Measurements from ENCODE around the gene MRS2.

Gene MRS2

GRCh38 chr6:24432611-24433010 is 29.9 kb downstream of the MRS2 start:
- DNase-seq, result no peak

GRCh38 chr6:24436979-24437378 is 34.2 kb downstream of the MRS2 start:
- DNase-seq, result no peak

GRCh38 chr6:24439858-24440539 is 37.3 kb downstream of the MRS2 start:
- DNase-seq, result no peak

GRCh38 chr6:24440897-24441598 is 38.3 kb downstream of the MRS2 start:
- no peak for DNase-seq

- no peak for DNase-seq
These were observed 38.8 kb downstream of the MRS2 start for GRCh38 chr6:24441599-24441904.

GRCh38 chr6:24444588-24444987 is 41.9 kb downstream of the MRS2 start:
- DNase-seq, result no peak

GRCh38 chr6:24445704-24446103 is 43.0 kb downstream of the MRS2 start:
- no peak for DNase-seq

- DNase-seq, result no peak
These were observed 43.9 kb downstream of the MRS2 start for GRCh38 chr6:24446670-24447069.

- no peak for DNase-seq
These were observed 45.7 kb downstream of the MRS2 start for GRCh38 chr6:24448396-24448795.

- DNase-seq, result no peak
These were observed 46.2 kb downstream of the MRS2 start for GRCh38 chr6:24448828-24449525.

GRCh38 chr6:24451581-24452388 is 49.0 kb downstream of the MRS2 start:
- DNase-seq, result no peak

GRCh38 chr6:24453921-24454320 is 51.2 kb downstream of the MRS2 start:
- DNase-seq, result no peak

GRCh38 chr6:24454452-24454851 is 51.7 kb downstream of the MRS2 start:
- no peak for DNase-seq

- DNase-seq, result no peak
These were observed 52.3 kb downstream of the MRS2 start for GRCh38 chr6:24455061-24455460.

- DNase-seq, result no peak
These were observed 55.4 kb downstream of the MRS2 start for GRCh38 chr6:24458134-24458533.

GRCh38 chr6:24458941-24459340 is 56.2 kb downstream of the MRS2 start:
- DNase-seq, result no peak

GRCh38 chr6:24460966-24461365 is 58.2 kb downstream of the MRS2 start:
- DNase-seq, result no peak

- no peak for DNase-seq
These were observed 61.7 kb downstream of the MRS2 start for GRCh38 chr6:24464253-24465038.

GRCh38 chr6:24469811-24470210 is 67.1 kb downstream of the MRS2 start:
- no peak for DNase-seq

- DNase-seq, result no peak
These were observed 69.4 kb downstream of the MRS2 start for GRCh38 chr6:24472181-24472580.
